Smooth muscle cell (in vitro differentiated cells): ENCODE data around the gene ZNF496. TPM values are rescaled to one million over a fixed set of nuclear protein-coding genes. Genes with fewer than 3 reads are reported as not detected.

Experiments
- DNase-seq: peaks from one replicate; lab custom pipeline; 2025; ENCODE audit not compliant: unreplicated experiment; lab: John Stamatoyannopoulos, UW
- H2AFZ ChIP-seq: fragments of 200-600 bp; sonication (generic); 2 replicates; pipeline ENCODE4 v1.6.0; 2016; ENCODE audit warnings: antibody characterized with exemption, low read depth, mild to moderate bottlenecking
- H3F3A ChIP-seq: fragments of 200-600 bp; sonication (generic); 2 replicates; pipeline ENCODE4 v1.6.0; 2017; ENCODE audit warnings: antibody characterized with exemption, low read depth
- H3K27ac ChIP-seq: fragments of 200-600 bp; sonication (generic); 2 replicates; pipeline ENCODE4 v1.5.1; 2016; ENCODE audit warnings: low read depth, mild to moderate bottlenecking
- H3K27me3 ChIP-seq: fragments of 200-600 bp; sonication (generic); 2 replicates; pipeline ENCODE4 v1.6.1; 2016; ENCODE audit warnings: low read depth, mild to moderate bottlenecking
- H3K36me3 ChIP-seq: fragments of 200-600 bp; sonication (generic); 2 replicates; pipeline ENCODE4 v1.5.1; 2016; ENCODE audit warnings: low read depth
- H3K4me1 ChIP-seq: fragments of 200-600 bp; sonication (generic); 2 replicates; pipeline ENCODE4 v1.5.1; 2016; ENCODE audit warnings: low read depth
- H3K4me2 ChIP-seq: fragments of 200-600 bp; sonication (generic); 2 replicates; pipeline ENCODE4 v1.6.0; 2016; ENCODE audit warnings: mild to moderate bottlenecking
- H3K4me3 ChIP-seq: fragments of 200-600 bp; sonication (generic); 2 replicates; pipeline ENCODE4 v1.5.1; 2016; ENCODE audit warnings: mild to moderate bottlenecking
- H3K79me2 ChIP-seq: fragments of 200-600 bp; sonication (generic); 2 replicates; pipeline ENCODE4 v1.6.0; 2016; ENCODE audit warnings: low read depth, mild to moderate bottlenecking
- H3K9ac ChIP-seq: fragments of 200-600 bp; sonication (generic); 2 replicates; pipeline ENCODE4 v1.6.0; 2016; ENCODE audit warnings: low read depth
- H3K9me3 ChIP-seq: fragments of 200-600 bp; sonication (generic); replicated peaks from 2 replicates; pipeline ENCODE4 v1.5.1; 2016; ENCODE audit warnings: low read depth
- H4K20me1 ChIP-seq: fragments of 200-600 bp; sonication (generic); 2 replicates; pipeline ENCODE4 v1.6.0; 2016; ENCODE audit warnings: low read depth
- whole genome bisulfite sequencing: methylation state at CpG from one replicate; pipeline ENCODE4 v1.1.7; 2016; ENCODE audit warnings: low lambda C conversion rate; 5-methylcytosine and 5-hydroxymethylcytosine counted together
- polyA plus RNA-seq: library from polyadenylated mRNA; unstranded; fragments of >200 nt; fragmentation: Nextera tagmentation; extraction: Ambion mirVana; gene quantifications from 2 replicates; pipeline ENCODE4 v1.2.1, GENCODE V29; 2016
- total RNA-seq: library from RNA; depleted of rRNA; stranded (reverse); fragments of >200 nt; gene quantifications from 2 replicates; pipeline ENCODE4 v1.2.3, GENCODE V29; 2014
- TF ChIP-seq, protein P1 (sequence below): fragments of 200-600 bp; sonication (generic); IDR thresholded peaks from 2 replicates; pipeline ENCODE4 v1.5.1; 2017; ENCODE audit warnings: borderline replicate concordance, mild to moderate bottlenecking, antibody characterized with exemption; ENCODE audit not compliant: insufficient read depth, poor library complexity, severe bottlenecking

Gene ZNF496
- total and polyA plus RNA-seq, 2 experiments from 2014 or later, result 14.8 to 37.0 TPM

DNA sequence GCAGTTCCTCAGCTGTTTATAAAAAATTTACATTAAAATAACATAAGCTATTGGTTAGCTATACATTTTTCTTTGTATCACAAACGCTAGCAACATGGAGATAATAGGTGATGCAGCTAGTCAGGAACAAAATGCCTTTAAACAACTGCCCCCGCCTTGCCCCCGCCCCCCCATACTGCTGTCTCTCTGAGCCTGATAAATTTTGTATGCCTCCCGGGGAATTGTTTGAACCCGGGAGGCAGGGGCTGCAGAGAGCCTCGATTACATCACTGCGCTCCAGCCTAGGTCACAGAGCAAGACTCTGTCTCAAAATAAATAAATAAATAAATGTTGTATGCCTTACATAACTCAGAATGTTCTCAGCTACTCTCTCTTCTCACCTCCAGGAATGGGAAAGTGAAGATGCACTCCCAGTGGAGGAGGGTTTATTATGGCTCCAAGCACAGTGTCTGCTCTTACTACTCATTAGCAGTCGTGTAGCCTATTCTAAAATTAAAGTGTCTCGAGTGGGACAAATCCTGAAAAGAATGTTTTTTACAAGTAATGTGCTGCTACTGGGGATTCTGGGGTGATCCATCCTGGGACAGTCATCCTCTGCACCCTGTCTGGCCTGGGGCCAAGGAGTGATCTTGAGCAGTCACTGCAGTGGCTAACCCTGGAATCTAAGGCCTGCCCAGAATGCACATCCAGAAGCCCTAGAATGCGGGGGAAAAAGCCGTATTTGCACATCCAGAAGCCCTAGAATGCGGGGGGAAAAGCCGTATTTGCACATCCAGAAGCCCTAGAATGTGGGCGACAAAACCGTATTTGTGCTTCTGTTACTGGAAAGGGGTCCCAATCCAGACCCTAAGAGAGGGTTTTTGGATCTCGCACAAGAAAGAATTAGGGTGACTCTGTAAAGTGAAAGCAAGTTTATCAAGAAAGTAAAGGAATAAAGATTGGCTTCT is 39.4 kb upstream of the ZNF496 start:
- H3K27me3 ChIP-seq, result no peaks in the 10 kb centered on the region
- no peak overlapping the region for H3K9ac ChIP-seq
- peak overlapping the region; percentile 60 for H3K27ac ChIP-seq
- peak overlapping the region; percentile 63 for H3K4me2 ChIP-seq
- H4K20me1 ChIP-seq, result no peaks in the 10 kb centered on the region
- peaks cover 35% of the 10 kb centered on the region for H3F3A ChIP-seq
- 23% methylated on average over 16 of the region's 16 CpGs for WGBS
- TF ChIP-seq, protein P1, sequence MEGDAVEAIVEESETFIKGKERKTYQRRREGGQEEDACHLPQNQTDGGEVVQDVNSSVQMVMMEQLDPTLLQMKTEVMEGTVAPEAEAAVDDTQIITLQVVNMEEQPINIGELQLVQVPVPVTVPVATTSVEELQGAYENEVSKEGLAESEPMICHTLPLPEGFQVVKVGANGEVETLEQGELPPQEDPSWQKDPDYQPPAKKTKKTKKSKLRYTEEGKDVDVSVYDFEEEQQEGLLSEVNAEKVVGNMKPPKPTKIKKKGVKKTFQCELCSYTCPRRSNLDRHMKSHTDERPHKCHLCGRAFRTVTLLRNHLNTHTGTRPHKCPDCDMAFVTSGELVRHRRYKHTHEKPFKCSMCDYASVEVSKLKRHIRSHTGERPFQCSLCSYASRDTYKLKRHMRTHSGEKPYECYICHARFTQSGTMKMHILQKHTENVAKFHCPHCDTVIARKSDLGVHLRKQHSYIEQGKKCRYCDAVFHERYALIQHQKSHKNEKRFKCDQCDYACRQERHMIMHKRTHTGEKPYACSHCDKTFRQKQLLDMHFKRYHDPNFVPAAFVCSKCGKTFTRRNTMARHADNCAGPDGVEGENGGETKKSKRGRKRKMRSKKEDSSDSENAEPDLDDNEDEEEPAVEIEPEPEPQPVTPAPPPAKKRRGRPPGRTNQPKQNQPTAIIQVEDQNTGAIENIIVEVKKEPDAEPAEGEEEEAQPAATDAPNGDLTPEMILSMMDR, result no peak
- peaks cover 6% of the 10 kb centered on the region for H3K4me1 ChIP-seq
- no peak overlapping the region for H3K4me3 ChIP-seq
- DNase-seq, result peak; percentile 55
- no peaks in the 10 kb centered on the region for H3K79me2 ChIP-seq
- H2AFZ ChIP-seq, result no peak overlapping the region
- no peaks in the 10 kb centered on the region for H3K9me3 ChIP-seq
- H3K36me3 ChIP-seq, result no peaks in the 10 kb centered on the region

DNA sequence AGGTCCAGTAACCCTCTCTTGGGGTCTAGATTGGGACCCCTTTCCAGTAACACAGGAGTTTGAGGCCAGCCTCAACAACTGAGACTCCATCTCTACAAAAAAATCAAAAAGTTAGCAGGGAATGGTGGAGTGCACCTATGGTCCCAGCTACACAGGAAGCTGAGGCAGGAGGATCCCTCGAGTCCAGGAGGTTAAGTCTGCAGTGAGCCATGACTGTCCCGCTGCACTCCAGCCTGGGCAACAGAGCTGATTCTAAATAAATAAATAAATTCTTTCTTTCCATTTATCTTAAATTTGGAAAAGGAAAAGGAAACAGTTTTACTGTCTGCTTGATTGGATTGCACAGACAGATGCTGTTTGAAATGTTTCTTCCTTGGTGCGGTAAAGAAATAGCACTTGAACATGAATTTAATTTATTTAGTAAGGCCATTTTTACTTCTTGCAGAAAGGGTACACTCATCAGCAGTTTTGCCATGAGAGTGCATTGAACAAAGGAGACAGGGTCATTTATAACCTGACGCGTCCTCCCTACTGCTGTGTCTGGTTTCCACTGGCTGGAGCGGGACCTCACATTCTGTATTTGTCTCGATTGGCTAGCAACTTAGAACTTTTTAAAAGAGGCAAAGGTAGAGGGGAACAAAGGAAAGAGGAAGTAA is 37.0 kb upstream of the ZNF496 start:
- Histone ChIP-seq H3K9ac (no peak overlapping the region), H3K4me2 (peak overlapping the region; percentile 9), H3K4me1 (peaks cover 6% of the 10 kb centered on the region), H3K9me3 (no peaks in the 10 kb centered on the region), H2AFZ (no peak overlapping the region), H3F3A (peaks cover 17% of the 10 kb centered on the region), H3K4me3 (no peak overlapping the region), H3K36me3 (no peaks in the 10 kb centered on the region), H3K27me3 (no peaks in the 10 kb centered on the region), H4K20me1 (no peaks in the 10 kb centered on the region), H3K27ac (peak overlapping the region; percentile 72), H3K79me2 (no peaks in the 10 kb centered on the region)
- TF ChIP-seq, protein P1, result no peak
- 85% methylated on average over 7 of the region's 7 CpGs for WGBS
- no peak for DNase-seq

DNA sequence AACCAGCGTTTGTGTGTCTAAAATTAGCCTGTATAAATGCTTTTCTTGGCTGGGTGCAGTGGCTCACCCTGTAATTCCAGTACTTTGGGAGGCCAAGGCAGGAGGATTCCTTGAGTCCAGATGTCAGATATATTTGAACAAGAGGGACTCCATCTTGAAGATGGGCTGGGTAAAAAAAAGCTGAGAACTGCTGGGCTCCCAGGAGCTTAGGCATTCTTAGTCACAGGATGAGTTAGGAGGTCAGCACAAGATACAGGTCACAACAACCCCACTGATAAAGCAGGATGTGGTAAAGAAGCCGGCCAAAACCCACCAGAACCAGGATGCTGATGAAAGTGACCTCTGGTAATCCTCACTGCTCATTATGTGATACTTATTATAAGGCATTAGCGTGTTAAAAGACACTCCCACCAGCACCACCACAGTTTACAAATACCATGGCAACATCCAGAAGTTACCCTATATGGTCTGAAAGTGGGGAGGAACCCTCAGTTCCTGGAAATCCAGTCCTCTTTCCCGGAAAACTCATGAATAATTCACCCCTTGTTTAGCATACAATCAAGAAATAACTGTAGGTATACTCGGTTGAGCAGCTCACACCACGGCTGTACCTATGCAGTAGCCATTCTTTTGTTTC is 36.2 kb upstream of the ZNF496 start:
- no peaks in the 10 kb centered on the region for H3K27me3 ChIP-seq
- DNase-seq, result no peak
- H3F3A ChIP-seq, result peaks cover 17% of the 10 kb centered on the region
- H3K4me1 ChIP-seq, result peaks cover 6% of the 10 kb centered on the region
- H2AFZ ChIP-seq, result no peak overlapping the region
- TF ChIP-seq, protein P1, result no peak
- H3K79me2 ChIP-seq, result no peaks in the 10 kb centered on the region
- peak overlapping the region; percentile 72 for H3K27ac ChIP-seq
- H3K4me2 ChIP-seq, result peak overlapping the region; percentile 9
- H4K20me1 ChIP-seq, result no peaks in the 10 kb centered on the region
- H3K9me3 ChIP-seq, result no peaks in the 10 kb centered on the region
- no peak overlapping the region for H3K4me3 ChIP-seq
- H3K9ac ChIP-seq, result no peak overlapping the region
- WGBS, result 39% methylated on average over 6 of the region's 6 CpGs
- no peaks in the 10 kb centered on the region for H3K36me3 ChIP-seq
